Mesenchymal stem cell (in vitro differentiated cells and primary cell): ENCODE measurements around the gene RRP8.

Source experiments
- DNase-seq: peaks from one replicate; pipeline ENCODE4 v3.0.0-alpha.2; 2013
- H2AFZ ChIP-seq: one replicate; pipeline ENCODE4 v1.6.1; 2013; ENCODE audit warnings: low read depth, mild to moderate bottlenecking, control low read depth, inconsistent platforms, low read length, moderate library complexity
- H2AK5ac ChIP-seq: 2 replicates; pipeline ENCODE4 v1.6.1; 2013; ENCODE audit warnings: low read length, moderate library complexity, mild to moderate bottlenecking, inconsistent platforms; ENCODE audit not compliant: severe bottlenecking
- H2BK120ac ChIP-seq: one replicate; pipeline ENCODE4 v1.6.1; 2013; ENCODE audit warnings: low read depth, mild to moderate bottlenecking, inconsistent platforms, low read length, moderate library complexity
- H2BK12ac ChIP-seq, 2 experiments: one replicate each; pipeline ENCODE4 v1.6.1; 2013; ENCODE audit warnings: inconsistent platforms in 2 of 2, low read length in 2 of 2, mild to moderate bottlenecking in 2 of 2, moderate library complexity in 2 of 2, control low read depth in 1 of 2
- H2BK15ac ChIP-seq: one replicate; pipeline ENCODE4 v1.6.1; 2013; ENCODE audit warnings: mild to moderate bottlenecking, low read depth, inconsistent platforms; ENCODE audit not compliant: poor library complexity, severe bottlenecking
- H2BK5ac ChIP-seq: 2 replicates; pipeline ENCODE4 v1.6.1; 2013; ENCODE audit warnings: low read depth, mild to moderate bottlenecking, low read length, control low read depth, inconsistent platforms; ENCODE audit not compliant: poor library complexity, severe bottlenecking
- H3K14ac ChIP-seq, 2 experiments: one replicate each; pipeline ENCODE4 v1.6.1; 2013; ENCODE audit warnings: inconsistent platforms in 2 of 2, low read length in 2 of 2, control low read depth in 1 of 2, mild to moderate bottlenecking in 1 of 2, moderate library complexity in 1 of 2
- H3K18ac ChIP-seq, 2 experiments: one replicate each; pipeline ENCODE4 v1.6.1; 2013; ENCODE audit warnings: inconsistent platforms in 2 of 2, low read length in 2 of 2, control low read depth in 1 of 2, low read depth in 1 of 2, mild to moderate bottlenecking in 1 of 2
- H3K23ac ChIP-seq, 2 experiments: one replicate each; pipeline ENCODE4 v1.6.1; 2013; ENCODE audit warnings: inconsistent platforms in 2 of 2, low read length in 2 of 2, mild to moderate bottlenecking in 2 of 2, moderate library complexity in 2 of 2, control low read depth in 1 of 2
- H3K27ac ChIP-seq: 2 replicates; pipeline ENCODE4 v1.5.1; 2013; ENCODE audit warnings: mild to moderate bottlenecking, moderate library complexity, low read length, control low read depth, inconsistent platforms; ENCODE audit not compliant: poor library complexity, severe bottlenecking
- H3K27me3 ChIP-seq, 2 experiments: 2 replicates each; pipeline versions ENCODE4 v1.6.1 to v1.7.0; 2013; ENCODE audit warnings: low read length in 2 of 2, mild to moderate bottlenecking in 2 of 2, moderate library complexity in 2 of 2, control low read depth in 1 of 2, inconsistent platforms in 1 of 2; ENCODE audit not compliant: control insufficient read depth in 1 of 2, insufficient read depth in 1 of 2
- H3K36me3 ChIP-seq, 2 experiments: 2 replicates each; pipeline versions ENCODE4 v1.6.1 to v1.7.0; 2013; ENCODE audit warnings: low read length in 2 of 2, control low read depth in 1 of 2, inconsistent platforms in 1 of 2, low read depth in 1 of 2, mild to moderate bottlenecking in 1 of 2; ENCODE audit not compliant: insufficient read depth in 2 of 2, control insufficient read depth in 1 of 2
- H3K4ac ChIP-seq, 2 experiments: one replicate each; pipeline ENCODE4 v1.6.1; 2013; ENCODE audit warnings: inconsistent platforms in 2 of 2, low read length in 2 of 2, mild to moderate bottlenecking in 2 of 2, moderate library complexity in 2 of 2, control low read depth in 1 of 2, low read depth in 1 of 2
- H3K4me1 ChIP-seq: 2 replicates; pipeline ENCODE4 v1.6.1; 2013; ENCODE audit warnings: low read depth, low read length, control low read depth; ENCODE audit not compliant: control insufficient read depth, insufficient read depth
- H3K4me2 ChIP-seq: 2 replicates; pipeline ENCODE4 v1.6.1; 2013; ENCODE audit warnings: low read length, mild to moderate bottlenecking, inconsistent platforms; ENCODE audit not compliant: poor library complexity, severe bottlenecking
- H3K4me3 ChIP-seq, 2 experiments: 2 replicates each; pipeline versions ENCODE4 v1.5.1 to v1.7.0; 2013; ENCODE audit warnings: low read length in 2 of 2, mild to moderate bottlenecking in 2 of 2, control low read depth in 1 of 2, low read depth in 1 of 2; ENCODE audit not compliant: insufficient read depth in 1 of 2
- H3K79me1 ChIP-seq: replicated peaks from 2 replicates; pipeline ENCODE4 v1.6.1; 2013; ENCODE audit warnings: mild to moderate bottlenecking, control low read depth, low read length, inconsistent platforms; ENCODE audit not compliant: poor library complexity, severe bottlenecking
- H3K9ac ChIP-seq: 2 replicates; pipeline ENCODE4 v1.7.0; 2013; ENCODE audit warnings: mild to moderate bottlenecking, low read length, moderate library complexity
- H3K9me3 ChIP-seq: 2 replicates; pipeline ENCODE4 v1.7.0; 2013; ENCODE audit warnings: mild to moderate bottlenecking, low read length; ENCODE audit not compliant: control insufficient read depth
- H4K8ac ChIP-seq: one replicate; pipeline ENCODE4 v1.6.1; 2013; ENCODE audit warnings: inconsistent platforms, mild to moderate bottlenecking, low read length, moderate library complexity
- H4K91ac ChIP-seq: one replicate; pipeline ENCODE4 v1.6.1; 2013; ENCODE audit warnings: mild to moderate bottlenecking, low read length, inconsistent platforms
- WGBS: methylation state at CpG from one replicate; pipeline ENCODE4 v1.1.7; 2013; ENCODE audit warnings: mixed read lengths; 5-methylcytosine and 5-hydroxymethylcytosine counted together

The RRP8 gene

DNA sequence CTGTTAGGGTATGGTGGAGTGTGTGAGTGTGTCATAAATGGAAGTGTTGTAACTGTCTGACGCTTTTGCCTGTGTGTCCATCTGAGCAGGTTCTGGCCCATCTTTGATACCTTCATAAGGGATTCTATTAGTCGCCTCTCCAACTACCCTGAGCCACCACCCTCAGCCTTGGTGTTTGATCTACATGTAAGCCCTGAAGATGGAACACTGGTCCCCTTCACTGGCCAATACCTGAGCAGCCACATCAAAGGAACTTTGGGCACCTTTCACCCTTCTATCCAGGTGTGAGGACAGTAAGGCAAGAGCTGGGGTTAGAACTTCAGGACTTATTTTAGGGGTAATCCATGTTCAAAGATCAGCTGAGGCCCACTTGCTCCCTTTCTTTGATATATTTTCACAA is 55.3 kb downstream of the RRP8 start:
- H3K4me3 ChIP-seq: no peak overlapping the region
- no peaks in the 10 kb centered on the region for H3K9me3 ChIP-seq
- DNase-seq: no peak
- no peak overlapping the region for H3K27ac ChIP-seq
- no peak overlapping the region for H2AFZ ChIP-seq
- no peak overlapping the region for H3K14ac ChIP-seq
- no peak overlapping the region for H3K4me2 ChIP-seq
- no peak overlapping the region for H2BK5ac ChIP-seq
- no peak overlapping the region for H3K18ac ChIP-seq
- H3K4me1 ChIP-seq: peaks cover 6% of the 10 kb centered on the region
- H3K36me3 ChIP-seq: peaks cover 25 to 41% of the 10 kb centered on the region in 2 experiments
- no peak overlapping the region for H3K23ac ChIP-seq
- no peak overlapping the region for H4K91ac ChIP-seq
- H3K4ac ChIP-seq: no peak overlapping the region
- no peaks in the 10 kb centered on the region for H3K27me3 ChIP-seq
- no peak overlapping the region for H2BK120ac ChIP-seq
- H3K79me1 ChIP-seq: no peaks in the 10 kb centered on the region
- no peak overlapping the region for H3K9ac ChIP-seq
- H2AK5ac ChIP-seq: no peak overlapping the region
- H2BK12ac ChIP-seq: no peak overlapping the region
- WGBS: 97% methylated on average over 2 of the region's 2 CpGs
- H2BK15ac ChIP-seq: no peak overlapping the region
- no peak overlapping the region for H4K8ac ChIP-seq

DNA sequence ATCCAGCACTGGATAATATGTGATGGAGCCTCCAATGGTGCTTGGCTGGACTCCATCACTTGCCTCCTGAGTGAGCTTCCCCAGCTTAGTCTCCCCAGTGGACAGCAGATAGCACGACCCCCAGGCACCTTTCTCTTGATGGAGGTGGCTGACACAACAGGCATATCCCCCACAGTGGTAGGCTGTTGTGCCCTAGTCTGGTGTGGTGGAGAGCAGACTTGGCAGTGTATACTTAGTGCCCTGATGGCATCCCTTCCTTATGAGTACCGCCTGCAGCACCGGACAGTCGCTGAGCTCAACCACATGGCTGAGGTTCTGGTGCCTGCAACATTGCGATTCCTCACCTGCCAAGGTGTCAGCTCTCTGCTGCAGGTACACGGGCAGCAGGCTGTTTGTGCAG is 56.2 kb downstream of the RRP8 start:
- Histone ChIP-seq H3K27ac (no peak overlapping the region), H3K4me2 (no peak overlapping the region), H3K4me1 (peaks cover 6% of the 10 kb centered on the region), H4K91ac (no peak overlapping the region), H3K4me3 (no peak overlapping the region), H3K27me3 (no peaks in the 10 kb centered on the region), H2BK5ac (no peak overlapping the region), H2BK120ac (no peak overlapping the region), H2AK5ac (no peak overlapping the region), H3K9me3 (no peaks in the 10 kb centered on the region), H3K23ac (no peak overlapping the region), H3K9ac (no peak overlapping the region), H3K36me3 (peaks cover 25 to 46% of the 10 kb centered on the region in 2 experiments), H2BK15ac (no peak overlapping the region), H3K18ac (no peak overlapping the region), H4K8ac (no peak overlapping the region), H3K14ac (no peak overlapping the region), H2BK12ac (no peak overlapping the region), H3K79me1 (no peaks in the 10 kb centered on the region), H2AFZ (no peak overlapping the region), H3K4ac (no peak overlapping the region)
- no peak for DNase-seq
- WGBS: 96% methylated on average over 6 of the region's 6 CpGs

DNA sequence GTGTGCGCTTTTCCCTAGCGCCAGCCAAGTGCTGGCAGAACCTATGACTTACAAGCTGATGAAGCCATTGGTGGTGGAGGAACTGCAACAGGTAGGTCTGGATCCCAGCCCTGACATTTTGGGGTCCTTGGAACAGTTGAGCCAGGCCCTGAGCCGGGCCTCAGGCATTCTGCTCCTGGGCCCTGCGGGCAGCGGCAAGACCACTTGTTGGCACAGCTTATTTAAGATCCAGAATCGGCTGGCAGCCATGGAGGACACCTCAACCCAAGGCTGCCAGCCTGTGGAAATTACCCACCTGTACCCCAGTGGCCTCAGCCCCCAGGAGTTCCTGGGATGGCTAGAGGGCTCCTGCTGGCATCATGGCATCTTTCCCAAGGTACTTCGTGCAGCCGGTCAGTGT is 56.7 kb downstream of the RRP8 start:
- Histone ChIP-seq H4K8ac (no peak overlapping the region), H3K18ac (no peak overlapping the region), H3K4me3 (no peak overlapping the region), H3K4me2 (no peak overlapping the region), H3K4ac (no peak overlapping the region), H2AK5ac (no peak overlapping the region), H2BK15ac (no peak overlapping the region), H4K91ac (no peak overlapping the region), H3K27ac (no peak overlapping the region), H2BK12ac (no peak overlapping the region), H3K4me1 (peaks cover 6% of the 10 kb centered on the region), H3K23ac (no peak overlapping the region), H3K79me1 (no peaks in the 10 kb centered on the region), H3K14ac (no peak overlapping the region), H3K36me3 (peaks cover 25 to 46% of the 10 kb centered on the region in 2 experiments), H3K27me3 (no peaks in the 10 kb centered on the region), H3K9ac (no peak overlapping the region), H2AFZ (no peak overlapping the region), H3K9me3 (no peaks in the 10 kb centered on the region), H2BK120ac (no peak overlapping the region), H2BK5ac (no peak overlapping the region)
- WGBS: 93% methylated on average over 8 of the region's 8 CpGs
- no peak for DNase-seq

GRCh38 chr11:6545917-6546605 is 57.4 kb downstream of the RRP8 start:
- no peak for DNase-seq
- WGBS: 97% methylated on average over 14 of the region's 14 CpGs
- Histone ChIP-seq H3K4me2 (no peak overlapping the region), H3K14ac (no peak overlapping the region), H3K4me3 (no peak overlapping the region), H2BK12ac (no peak overlapping the region), H2BK5ac (no peak overlapping the region), H3K9me3 (no peaks in the 10 kb centered on the region), H2BK15ac (no peak overlapping the region), H3K79me1 (no peaks in the 10 kb centered on the region), H3K23ac (no peak overlapping the region), H3K4ac (no peak overlapping the region), H4K91ac (peak overlapping the region; percentile 21), H2AFZ (no peak overlapping the region), H3K9ac (no peak overlapping the region), H3K4me1 (peaks cover 6% of the 10 kb centered on the region), H3K27me3 (no peaks in the 10 kb centered on the region), H3K18ac (no peak overlapping the region), H2BK120ac (no peak overlapping the region), H4K8ac (no peak overlapping the region), H2AK5ac (no peak overlapping the region), H3K36me3 (peaks cover 25 to 50% of the 10 kb centered on the region in 2 experiments), H3K27ac (no peak overlapping the region)
